DND-41 (cell line): Measurements from ENCODE around the gene LIAS.
"Not testable (repeated sequence)": the region's sequence is repeated elsewhere in the genome, so short reads cannot be mapped to it uniquely, and the experiment has no call there.

ENCODE experiments used
- ATAC-seq: fragments of 200-7000 bp; cut with Tn5 transposase; 3 replicates; pipeline ENCODE4 v1.9.1; 2021; ENCODE audit warnings: low read depth; ENCODE audit not compliant: insufficient read depth
- DNase-seq: peaks from one replicate; pipeline ENCODE4 v3.0.0-alpha.2; 2020
- H2AFZ ChIP-seq: 2 replicates; pipeline ENCODE4 v1.6.0; 2012; ENCODE audit warnings: low read depth, low read length
- H3K27ac ChIP-seq: 2 replicates; pipeline ENCODE4 v1.5.1; 2012; ENCODE audit warnings: low read length, inconsistent platforms
- H3K27me3 ChIP-seq: fragments of 200-600 bp; sonication (generic); 2 replicates; pipeline ENCODE4 v1.6.0; 2012; ENCODE audit warnings: low read length, mild to moderate bottlenecking, inconsistent platforms; ENCODE audit not compliant: insufficient read depth, poor library complexity
- H3K36me3 ChIP-seq: 2 replicates; pipeline ENCODE4 v1.5.1; 2012; ENCODE audit warnings: low read length, inconsistent platforms; ENCODE audit not compliant: insufficient read depth
- H3K4me1 ChIP-seq: 2 replicates; pipeline ENCODE4 v1.5.1; 2012; ENCODE audit warnings: mild to moderate bottlenecking, low read length; ENCODE audit not compliant: insufficient read depth
- H3K4me2 ChIP-seq: 2 replicates; pipeline ENCODE4 v1.6.0; 2012; ENCODE audit warnings: mild to moderate bottlenecking, moderate library complexity, low read length, inconsistent platforms; ENCODE audit not compliant: insufficient read depth
- H3K4me3 ChIP-seq, 2 experiments: fragments of 200-600 bp in 1 of 2; shearing (Covaris generic) in 1 of 2; 2 replicates each; pipeline ENCODE4 v1.5.1; 2012 to 2016; ENCODE audit warnings: inconsistent platforms in 2 of 2, low read length in 2 of 2, mild to moderate bottlenecking in 2 of 2, low read depth in 1 of 2, moderate library complexity in 1 of 2
- H3K79me2 ChIP-seq: 2 replicates; pipeline ENCODE4 v1.6.0; 2012; ENCODE audit warnings: low read length, inconsistent platforms; ENCODE audit not compliant: insufficient read depth
- H3K9ac ChIP-seq: 2 replicates; pipeline ENCODE4 v1.6.0; 2012; ENCODE audit warnings: low read depth, mild to moderate bottlenecking, inconsistent platforms, low read length, moderate library complexity
- H3K9me3 ChIP-seq: 2 replicates; pipeline ENCODE4 v1.5.1; 2012; ENCODE audit warnings: low read length, moderate library complexity, mild to moderate bottlenecking, inconsistent platforms; ENCODE audit not compliant: insufficient read depth, severe bottlenecking
- H4K20me1 ChIP-seq: 2 replicates; pipeline ENCODE4 v1.6.0; 2012; ENCODE audit warnings: low read length; ENCODE audit not compliant: insufficient read depth
- EZH2 ChIP-seq: IDR thresholded peaks from 3 replicates; pipeline ENCODE4 v1.6.1; 2012; ENCODE audit warnings: borderline replicate concordance, low read depth, mild to moderate bottlenecking, moderate library complexity, low read length, inconsistent platforms; ENCODE audit not compliant: severe bottlenecking
- TF ChIP-seq, protein P1 (sequence below): IDR thresholded peaks from 2 replicates; pipeline ENCODE4 v1.5.1; 2012; ENCODE audit warnings: borderline replicate concordance, low read length, moderate library complexity, mild to moderate bottlenecking; ENCODE audit not compliant: poor library complexity, severe bottlenecking; ENCODE audit errors: extremely low read depth

The LIAS gene

DNA sequence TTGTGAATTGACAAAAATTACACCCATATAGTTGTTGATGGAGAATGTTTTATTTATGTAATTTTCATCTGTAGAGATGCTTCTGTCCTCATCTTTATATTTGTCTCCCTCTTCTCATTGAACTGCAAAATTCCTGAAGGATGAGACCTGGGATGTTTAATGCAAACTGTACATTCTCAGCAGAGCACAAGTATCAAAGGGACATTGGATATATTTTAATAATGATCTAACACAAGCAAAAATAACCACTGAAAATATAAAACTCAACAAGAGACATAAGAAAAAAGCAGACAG, 39.8 kb downstream of the LIAS start:
- Histone ChIP-seq H3K27me3 (no peaks in the 10 kb centered on the region), H3K4me3 (no peak overlapping the region), H3K9ac (no peak overlapping the region), H3K4me2 (no peak overlapping the region), H3K27ac (no peak overlapping the region), H4K20me1 (no peaks in the 10 kb centered on the region), H3K9me3 (no peaks in the 10 kb centered on the region), H3K36me3 (peaks cover 6% of the 10 kb centered on the region; the same call in 1 of the 2 replicates), H3K79me2 (no peaks in the 10 kb centered on the region), H2AFZ (no peak overlapping the region), H3K4me1 (no peaks in the 10 kb centered on the region)
- ATAC-seq (no peak), DNase-seq (no peak)
- TF ChIP-seq EZH2, result no peak
- TF ChIP-seq, protein P1, sequence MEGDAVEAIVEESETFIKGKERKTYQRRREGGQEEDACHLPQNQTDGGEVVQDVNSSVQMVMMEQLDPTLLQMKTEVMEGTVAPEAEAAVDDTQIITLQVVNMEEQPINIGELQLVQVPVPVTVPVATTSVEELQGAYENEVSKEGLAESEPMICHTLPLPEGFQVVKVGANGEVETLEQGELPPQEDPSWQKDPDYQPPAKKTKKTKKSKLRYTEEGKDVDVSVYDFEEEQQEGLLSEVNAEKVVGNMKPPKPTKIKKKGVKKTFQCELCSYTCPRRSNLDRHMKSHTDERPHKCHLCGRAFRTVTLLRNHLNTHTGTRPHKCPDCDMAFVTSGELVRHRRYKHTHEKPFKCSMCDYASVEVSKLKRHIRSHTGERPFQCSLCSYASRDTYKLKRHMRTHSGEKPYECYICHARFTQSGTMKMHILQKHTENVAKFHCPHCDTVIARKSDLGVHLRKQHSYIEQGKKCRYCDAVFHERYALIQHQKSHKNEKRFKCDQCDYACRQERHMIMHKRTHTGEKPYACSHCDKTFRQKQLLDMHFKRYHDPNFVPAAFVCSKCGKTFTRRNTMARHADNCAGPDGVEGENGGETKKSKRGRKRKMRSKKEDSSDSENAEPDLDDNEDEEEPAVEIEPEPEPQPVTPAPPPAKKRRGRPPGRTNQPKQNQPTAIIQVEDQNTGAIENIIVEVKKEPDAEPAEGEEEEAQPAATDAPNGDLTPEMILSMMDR, result no peak

DNA sequence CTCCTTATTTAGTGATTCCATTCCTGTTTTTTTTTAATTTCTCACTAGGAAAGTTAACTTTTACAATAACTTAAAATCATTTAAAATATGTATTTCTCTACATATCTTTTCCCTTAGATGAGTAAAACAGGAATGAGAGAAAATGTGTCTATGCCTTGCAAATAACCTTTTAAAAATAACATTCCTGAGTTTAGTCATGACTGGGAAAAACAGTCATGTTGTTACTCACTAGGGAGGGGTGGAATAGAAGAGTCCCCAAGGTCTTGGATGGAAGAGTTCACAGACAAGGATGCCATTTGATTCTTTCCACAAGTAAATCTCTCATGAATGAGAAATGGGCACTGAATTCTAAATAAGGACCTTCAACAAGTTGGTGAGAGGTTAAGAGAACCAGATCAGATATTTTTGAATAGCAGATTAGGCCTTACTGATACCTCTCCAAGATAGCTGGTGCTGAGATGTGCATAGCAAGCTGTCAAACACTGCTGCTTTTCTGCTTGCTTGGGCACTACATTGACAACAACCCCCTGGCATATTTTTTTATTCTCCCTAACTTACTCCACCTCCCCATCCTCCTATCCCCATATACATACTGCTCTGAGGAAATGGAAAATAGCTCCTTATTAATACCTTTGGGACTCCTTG, 43.3 kb downstream of the LIAS start:
- Histone ChIP-seq H3K36me3 (peaks cover 13% of the 10 kb centered on the region), H4K20me1 (no peaks in the 10 kb centered on the region), H3K4me3 (no peak overlapping the region), H3K9me3 (no peaks in the 10 kb centered on the region), H3K4me2 (no peak overlapping the region), H3K27me3 (no peaks in the 10 kb centered on the region), H3K9ac (no peak overlapping the region), H3K79me2 (no peaks in the 10 kb centered on the region), H3K27ac (no peak overlapping the region), H3K4me1 (no peaks in the 10 kb centered on the region), H2AFZ (no peak overlapping the region)
- DNase-seq (no peak), ATAC-seq (no peak)
- no peak for TF ChIP-seq EZH2

DNA sequence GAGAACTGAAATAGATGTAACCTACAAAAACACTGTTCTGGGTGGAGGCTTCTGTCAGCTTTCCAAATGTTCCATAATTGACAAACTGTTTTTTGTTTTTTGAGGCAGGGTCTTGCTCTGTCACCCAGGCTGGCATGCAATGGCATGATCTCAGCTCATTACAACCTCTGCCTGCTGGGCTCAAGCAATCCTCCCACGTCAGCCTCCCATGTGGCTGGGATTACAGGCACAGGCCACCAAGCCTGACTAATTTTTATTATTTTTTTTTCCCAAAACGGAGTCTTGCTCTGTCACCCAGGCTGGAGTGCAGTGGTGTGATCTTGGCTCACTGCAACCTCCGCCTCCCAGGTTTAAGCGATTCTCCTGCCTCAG, 43.8 kb downstream of the LIAS start:
- not testable (repeated sequence) for H3K9me3 ChIP-seq, H3K79me2 ChIP-seq, ATAC-seq, H2AFZ ChIP-seq, DNase-seq, H3K4me2 ChIP-seq, H3K27me3 ChIP-seq, H3K9ac ChIP-seq, H4K20me1 ChIP-seq, H3K27ac ChIP-seq, H3K4me1 ChIP-seq, H3K4me3 ChIP-seq
- H3K36me3 ChIP-seq, result peaks cover 13% of the 10 kb centered on the region

DNA sequence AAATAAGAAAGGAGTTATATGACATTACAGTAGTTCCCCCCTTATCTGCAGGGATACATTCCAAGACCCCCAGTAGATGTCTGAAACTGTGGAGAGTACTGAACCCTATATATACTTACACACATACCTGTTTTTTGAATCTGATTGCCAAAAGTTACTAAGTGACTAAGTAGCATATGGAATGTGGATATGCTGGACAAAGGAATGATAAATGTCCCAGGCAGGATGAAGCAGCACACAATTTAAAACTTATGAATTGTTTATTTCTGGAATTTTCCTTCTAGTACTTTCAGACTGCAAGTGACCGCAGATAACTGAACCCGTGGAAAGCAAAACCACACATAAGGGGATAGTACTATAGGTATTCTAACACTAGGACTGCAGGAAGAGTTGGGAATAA, 45.7 kb downstream of the LIAS start:
- H3K4me3 ChIP-seq, result no peak overlapping the region
- no peaks in the 10 kb centered on the region for H4K20me1 ChIP-seq
- TF ChIP-seq EZH2, result no peak
- TF ChIP-seq, protein P1, result no peak
- H3K4me2 ChIP-seq, result no peak overlapping the region
- no peak overlapping the region for H3K9ac ChIP-seq
- H3K36me3 ChIP-seq, result peaks cover 21% of the 10 kb centered on the region
- H3K9me3 ChIP-seq, result no peaks in the 10 kb centered on the region
- DNase-seq, result no peak
- H3K27me3 ChIP-seq, result no peaks in the 10 kb centered on the region
- ATAC-seq, result no peak
- H3K79me2 ChIP-seq, result no peaks in the 10 kb centered on the region
- no peaks in the 10 kb centered on the region for H3K4me1 ChIP-seq
- no peak overlapping the region for H2AFZ ChIP-seq
- H3K27ac ChIP-seq, result no peak overlapping the region
